ENCODE data around the gene TRAF3IP3.

TRAF3IP3 gene, protein sequence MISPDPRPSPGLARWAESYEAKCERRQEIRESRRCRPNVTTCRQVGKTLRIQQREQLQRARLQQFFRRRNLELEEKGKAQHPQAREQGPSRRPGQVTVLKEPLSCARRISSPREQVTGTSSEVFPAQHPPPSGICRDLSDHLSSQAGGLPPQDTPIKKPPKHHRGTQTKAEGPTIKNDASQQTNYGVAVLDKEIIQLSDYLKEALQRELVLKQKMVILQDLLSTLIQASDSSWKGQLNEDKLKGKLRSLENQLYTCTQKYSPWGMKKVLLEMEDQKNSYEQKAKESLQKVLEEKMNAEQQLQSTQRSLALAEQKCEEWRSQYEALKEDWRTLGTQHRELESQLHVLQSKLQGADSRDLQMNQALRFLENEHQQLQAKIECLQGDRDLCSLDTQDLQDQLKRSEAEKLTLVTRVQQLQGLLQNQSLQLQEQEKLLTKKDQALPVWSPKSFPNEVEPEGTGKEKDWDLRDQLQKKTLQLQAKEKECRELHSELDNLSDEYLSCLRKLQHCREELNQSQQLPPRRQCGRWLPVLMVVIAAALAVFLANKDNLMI

DNA sequence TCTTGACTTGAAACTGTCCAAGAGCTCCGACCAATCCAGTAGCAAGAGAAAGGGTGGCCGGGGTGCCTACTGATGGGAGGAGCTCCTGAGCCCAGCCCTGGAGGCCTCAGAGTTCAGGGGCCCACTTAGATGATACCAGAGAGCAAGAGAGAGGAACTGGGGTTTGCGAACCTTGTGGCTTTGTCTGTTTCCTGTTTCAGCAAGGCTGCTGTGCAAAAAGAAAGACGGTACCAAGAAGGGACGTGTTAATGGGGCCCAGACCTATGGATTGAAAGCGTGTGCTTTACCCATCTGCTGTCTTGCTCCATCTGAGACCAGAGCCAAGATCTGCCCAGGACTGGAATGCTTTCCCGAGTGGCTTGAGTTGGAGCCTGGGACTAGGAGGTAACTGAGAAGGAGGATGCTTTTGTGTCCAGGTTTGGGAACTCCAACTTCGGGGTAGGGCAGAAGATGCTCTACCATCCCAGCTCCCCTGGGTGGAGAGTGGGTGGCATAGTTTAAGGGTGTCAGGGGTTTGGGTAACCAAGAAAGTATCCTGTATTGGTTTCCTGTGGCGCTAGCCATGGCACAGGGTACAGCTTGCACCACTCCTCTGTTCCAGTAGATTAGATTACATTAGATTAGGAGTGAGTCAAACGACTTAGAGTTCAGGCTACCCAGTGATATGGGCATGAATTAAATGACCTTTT, at the start of gene TRAF3IP3:
TRAF3IP3 (plus strand) TSS at position 128 of the 689 bp plus-strand sequence. CDS start 3,987 bp downstream, outside the sequence.
- no peak within 1 kb of the TSS for H3K4me3 ChIP-seq (ENCODE audit: low read depth, low read length)
- in situ Hi-C loops (cut with HindIII; ENCODE audit: low sequenced_read_pairs), result no loop called here
- TF ChIP-seq, protein P1, sequence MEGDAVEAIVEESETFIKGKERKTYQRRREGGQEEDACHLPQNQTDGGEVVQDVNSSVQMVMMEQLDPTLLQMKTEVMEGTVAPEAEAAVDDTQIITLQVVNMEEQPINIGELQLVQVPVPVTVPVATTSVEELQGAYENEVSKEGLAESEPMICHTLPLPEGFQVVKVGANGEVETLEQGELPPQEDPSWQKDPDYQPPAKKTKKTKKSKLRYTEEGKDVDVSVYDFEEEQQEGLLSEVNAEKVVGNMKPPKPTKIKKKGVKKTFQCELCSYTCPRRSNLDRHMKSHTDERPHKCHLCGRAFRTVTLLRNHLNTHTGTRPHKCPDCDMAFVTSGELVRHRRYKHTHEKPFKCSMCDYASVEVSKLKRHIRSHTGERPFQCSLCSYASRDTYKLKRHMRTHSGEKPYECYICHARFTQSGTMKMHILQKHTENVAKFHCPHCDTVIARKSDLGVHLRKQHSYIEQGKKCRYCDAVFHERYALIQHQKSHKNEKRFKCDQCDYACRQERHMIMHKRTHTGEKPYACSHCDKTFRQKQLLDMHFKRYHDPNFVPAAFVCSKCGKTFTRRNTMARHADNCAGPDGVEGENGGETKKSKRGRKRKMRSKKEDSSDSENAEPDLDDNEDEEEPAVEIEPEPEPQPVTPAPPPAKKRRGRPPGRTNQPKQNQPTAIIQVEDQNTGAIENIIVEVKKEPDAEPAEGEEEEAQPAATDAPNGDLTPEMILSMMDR (IDR thresholded peaks at IDR 0.05; ENCODE audit: low read depth, low read length, missing control alignments), result no peak
- no peak for DNase-seq (ENCODE audit: low read depth)

DNA sequence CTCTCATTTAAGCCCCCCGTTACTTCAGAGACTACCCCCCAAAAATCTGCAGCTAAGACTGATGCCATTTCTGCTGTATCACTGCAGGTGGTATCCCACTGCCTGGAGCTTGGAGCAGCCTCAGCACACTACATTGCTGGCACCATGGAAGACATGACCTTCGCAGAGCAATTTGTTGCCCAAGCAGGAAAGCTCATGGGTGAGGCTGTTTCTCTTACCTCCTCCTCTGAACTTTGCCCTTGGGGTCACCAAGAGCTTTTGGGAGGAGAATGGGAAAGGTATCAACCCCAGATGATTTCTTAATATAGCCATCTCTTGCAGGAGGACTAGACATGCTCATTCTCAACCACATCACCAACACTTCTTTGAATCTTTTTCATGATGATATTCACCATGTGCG, 49.2 kb upstream of the TRAF3IP3 start:
- in situ Hi-C loops (cut with HindIII; ENCODE audit: low sequenced_read_pairs), result no loop called here
- no peak overlapping the region for H3K4me3 ChIP-seq (ENCODE audit: low read depth, low read length)
- TF ChIP-seq, protein P1 (IDR thresholded peaks at IDR 0.05; ENCODE audit: low read depth, low read length, missing control alignments), result no peak
- no peak for DNase-seq (ENCODE audit: low read depth)

DNA sequence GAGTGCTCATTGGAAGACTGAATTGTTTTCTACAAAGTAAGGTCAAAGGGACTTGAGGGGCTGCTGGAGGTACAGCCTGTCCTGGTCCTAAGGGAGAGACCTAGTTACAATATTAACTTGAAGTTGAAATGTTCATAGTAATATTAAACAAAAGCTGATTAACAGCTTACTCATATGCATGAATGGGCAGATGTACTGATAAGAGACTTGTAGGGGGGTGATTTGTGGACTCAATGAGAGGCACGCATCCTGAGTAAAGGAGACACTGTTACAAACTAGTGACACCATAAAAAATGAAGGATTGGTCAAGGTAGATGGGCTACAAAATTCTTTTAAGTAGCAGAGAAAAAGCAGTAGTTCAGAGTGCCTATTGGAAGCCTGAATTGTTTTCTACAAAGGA, 48.5 kb upstream of the TRAF3IP3 start:
- in situ Hi-C loops (cut with HindIII; ENCODE audit: low sequenced_read_pairs), result no loop called here
- DNase-seq (ENCODE audit: low read depth), result no peak
- TF ChIP-seq, protein P1 (IDR thresholded peaks at IDR 0.05; ENCODE audit: low read depth, low read length, missing control alignments), result no peak
- H3K4me3 ChIP-seq (ENCODE audit: low read depth, low read length), result no peak overlapping the region

DNA sequence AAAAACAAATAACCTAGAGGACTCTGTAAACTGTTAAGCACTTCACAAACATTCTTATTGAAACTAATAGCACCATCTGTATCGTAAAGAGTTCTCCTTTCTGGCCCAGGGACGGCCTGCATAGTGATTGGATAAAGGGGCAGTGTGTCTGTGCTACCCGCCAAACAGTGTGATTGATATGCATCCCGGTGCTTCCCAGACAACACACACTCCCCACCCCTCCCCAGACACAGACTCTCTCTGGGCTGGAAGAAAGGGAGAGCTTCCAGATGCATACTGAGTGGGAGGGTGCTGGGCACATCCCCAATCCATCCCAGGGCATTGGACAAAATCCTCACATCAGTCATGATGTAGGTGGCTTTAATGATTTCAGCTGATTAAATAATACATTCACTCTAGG, 47.6 kb upstream of the TRAF3IP3 start:
- in situ Hi-C loops (cut with HindIII; ENCODE audit: low sequenced_read_pairs), result no loop called here
- H3K4me3 ChIP-seq (ENCODE audit: low read depth, low read length), result no peak overlapping the region
- no peak for DNase-seq (ENCODE audit: low read depth)
- TF ChIP-seq, protein P1 (IDR thresholded peaks at IDR 0.05; ENCODE audit: low read depth, low read length, missing control alignments), result no peak

DNA sequence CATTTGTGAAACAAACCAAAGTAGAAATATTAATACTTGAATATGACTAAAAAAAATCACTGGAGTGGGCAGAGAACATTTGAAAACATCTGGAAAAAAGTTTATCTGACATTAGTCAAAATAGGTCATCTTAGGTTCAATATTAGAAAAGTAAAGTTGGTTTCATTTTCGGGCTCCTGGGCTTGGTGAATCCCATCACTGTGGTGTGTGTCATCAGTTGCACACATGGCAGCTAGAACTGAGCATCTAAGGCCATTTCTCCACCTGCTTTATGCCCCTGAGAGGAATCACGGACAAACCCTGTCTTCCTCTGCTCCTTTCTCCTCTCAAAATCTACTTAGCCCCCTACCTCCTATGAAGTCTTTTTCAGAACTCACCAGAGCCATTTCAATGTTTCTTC, 45.8 kb upstream of the TRAF3IP3 start:
- H3K4me3 ChIP-seq (ENCODE audit: low read depth, low read length), result no peak overlapping the region
- TF ChIP-seq, protein P1 (IDR thresholded peaks at IDR 0.05; ENCODE audit: low read depth, low read length, missing control alignments), result no peak
- in situ Hi-C loops (cut with HindIII; ENCODE audit: low sequenced_read_pairs), result no loop called here
- DNase-seq (ENCODE audit: low read depth), result no peak

DNA sequence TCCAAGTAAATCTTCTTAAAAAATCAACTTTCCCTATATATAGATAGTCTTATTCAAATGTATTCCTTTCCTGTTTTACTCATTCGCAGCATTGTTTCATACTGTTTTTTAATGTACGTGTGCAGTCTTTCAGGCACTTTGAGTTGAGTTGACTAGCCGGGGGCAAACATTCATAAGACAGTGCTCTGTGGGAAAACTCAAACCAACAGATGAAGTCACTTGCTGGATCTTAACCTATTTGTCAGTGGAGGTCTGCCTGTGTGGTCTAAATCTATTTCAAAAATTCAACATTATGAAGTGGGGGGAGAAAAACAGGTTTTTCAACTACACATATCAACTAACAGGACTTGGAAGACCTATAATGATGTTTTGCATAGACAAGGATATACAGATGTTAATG, 45.0 kb upstream of the TRAF3IP3 start:
- DNase-seq (ENCODE audit: low read depth), result no peak
- TF ChIP-seq, protein P1 (IDR thresholded peaks at IDR 0.05; ENCODE audit: low read depth, low read length, missing control alignments), result no peak
- H3K4me3 ChIP-seq (ENCODE audit: low read depth, low read length), result no peak overlapping the region
- in situ Hi-C loops (cut with HindIII; ENCODE audit: low sequenced_read_pairs), result no loop called here
